ENCODE measurements around the gene BST1.

DNA sequence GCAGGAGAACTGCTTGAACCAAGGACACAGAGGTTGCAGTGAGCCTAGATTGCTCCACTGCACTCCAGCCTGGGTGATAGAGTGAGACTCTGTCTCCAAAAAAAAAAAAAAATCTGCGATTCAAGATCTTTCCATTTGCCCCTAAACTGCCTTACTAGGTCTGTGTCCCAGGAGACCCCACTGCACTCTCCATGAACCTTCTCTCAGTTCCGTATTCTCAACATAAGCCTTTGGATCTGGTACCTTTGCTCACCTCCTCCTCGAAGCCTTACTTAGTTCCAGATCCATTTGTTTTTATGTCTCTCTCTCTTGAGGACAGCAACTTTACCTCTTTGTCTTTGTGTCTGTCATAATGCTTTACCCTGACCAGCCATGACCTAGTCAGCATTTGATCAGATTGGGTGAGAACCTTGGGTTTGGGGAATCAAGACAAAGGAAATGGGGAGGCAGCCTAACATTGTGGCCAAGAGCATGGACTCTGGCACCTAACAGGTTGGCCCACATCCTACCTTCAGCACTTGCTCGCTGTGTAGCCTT lies 33.7 kb downstream of the BST1 start:
- TF ChIP-seq, protein P1, sequence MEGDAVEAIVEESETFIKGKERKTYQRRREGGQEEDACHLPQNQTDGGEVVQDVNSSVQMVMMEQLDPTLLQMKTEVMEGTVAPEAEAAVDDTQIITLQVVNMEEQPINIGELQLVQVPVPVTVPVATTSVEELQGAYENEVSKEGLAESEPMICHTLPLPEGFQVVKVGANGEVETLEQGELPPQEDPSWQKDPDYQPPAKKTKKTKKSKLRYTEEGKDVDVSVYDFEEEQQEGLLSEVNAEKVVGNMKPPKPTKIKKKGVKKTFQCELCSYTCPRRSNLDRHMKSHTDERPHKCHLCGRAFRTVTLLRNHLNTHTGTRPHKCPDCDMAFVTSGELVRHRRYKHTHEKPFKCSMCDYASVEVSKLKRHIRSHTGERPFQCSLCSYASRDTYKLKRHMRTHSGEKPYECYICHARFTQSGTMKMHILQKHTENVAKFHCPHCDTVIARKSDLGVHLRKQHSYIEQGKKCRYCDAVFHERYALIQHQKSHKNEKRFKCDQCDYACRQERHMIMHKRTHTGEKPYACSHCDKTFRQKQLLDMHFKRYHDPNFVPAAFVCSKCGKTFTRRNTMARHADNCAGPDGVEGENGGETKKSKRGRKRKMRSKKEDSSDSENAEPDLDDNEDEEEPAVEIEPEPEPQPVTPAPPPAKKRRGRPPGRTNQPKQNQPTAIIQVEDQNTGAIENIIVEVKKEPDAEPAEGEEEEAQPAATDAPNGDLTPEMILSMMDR (IDR thresholded peaks at IDR 0.05), result no peak
- no peak for TF ChIP-seq EZH2 (IDR thresholded peaks at IDR 0.05)
- no peak for TF ChIP-seq EZH2phosphoT487 (IDR thresholded peaks at IDR 0.05)

Data from neural progenitor cell (in vitro differentiated cells).